Measurements from ENCODE around the gene CAMSAP2.

CAMSAP2 gene

GRCh38 chr1:200784576-200784975, 45.9 kb downstream of the CAMSAP2 start:
- no peaks in the 10 kb centered on the region for H3K9me3 ChIP-seq (ENCODE audit: control insufficient read depth, insufficient read depth, low read depth, low read length)
- TF ChIP-seq ZNF521 (tag by site-specific recombination; IDR thresholded peaks at IDR 0.05) (no peak), ZNF791 (tag by site-specific recombination; IDR thresholded peaks at IDR 0.05) (no peak), ZNF514 (tag by site-specific recombination; IDR thresholded peaks at IDR 0.05) (no peak), ZNF2 (tag by site-specific recombination; IDR thresholded peaks at IDR 0.05) (no peak), ZNF792 (tag by site-specific recombination; IDR thresholded peaks at IDR 0.05) (no peak), ZSCAN30 (tag by site-specific recombination; IDR thresholded peaks at IDR 0.05) (no peak), ZNF146 (tag by site-specific recombination; IDR thresholded peaks at IDR 0.05) (no peak), OSR2 (tag by site-specific recombination; IDR thresholded peaks at IDR 0.05) (no peak)
- TF ChIP-seq, protein P1, sequence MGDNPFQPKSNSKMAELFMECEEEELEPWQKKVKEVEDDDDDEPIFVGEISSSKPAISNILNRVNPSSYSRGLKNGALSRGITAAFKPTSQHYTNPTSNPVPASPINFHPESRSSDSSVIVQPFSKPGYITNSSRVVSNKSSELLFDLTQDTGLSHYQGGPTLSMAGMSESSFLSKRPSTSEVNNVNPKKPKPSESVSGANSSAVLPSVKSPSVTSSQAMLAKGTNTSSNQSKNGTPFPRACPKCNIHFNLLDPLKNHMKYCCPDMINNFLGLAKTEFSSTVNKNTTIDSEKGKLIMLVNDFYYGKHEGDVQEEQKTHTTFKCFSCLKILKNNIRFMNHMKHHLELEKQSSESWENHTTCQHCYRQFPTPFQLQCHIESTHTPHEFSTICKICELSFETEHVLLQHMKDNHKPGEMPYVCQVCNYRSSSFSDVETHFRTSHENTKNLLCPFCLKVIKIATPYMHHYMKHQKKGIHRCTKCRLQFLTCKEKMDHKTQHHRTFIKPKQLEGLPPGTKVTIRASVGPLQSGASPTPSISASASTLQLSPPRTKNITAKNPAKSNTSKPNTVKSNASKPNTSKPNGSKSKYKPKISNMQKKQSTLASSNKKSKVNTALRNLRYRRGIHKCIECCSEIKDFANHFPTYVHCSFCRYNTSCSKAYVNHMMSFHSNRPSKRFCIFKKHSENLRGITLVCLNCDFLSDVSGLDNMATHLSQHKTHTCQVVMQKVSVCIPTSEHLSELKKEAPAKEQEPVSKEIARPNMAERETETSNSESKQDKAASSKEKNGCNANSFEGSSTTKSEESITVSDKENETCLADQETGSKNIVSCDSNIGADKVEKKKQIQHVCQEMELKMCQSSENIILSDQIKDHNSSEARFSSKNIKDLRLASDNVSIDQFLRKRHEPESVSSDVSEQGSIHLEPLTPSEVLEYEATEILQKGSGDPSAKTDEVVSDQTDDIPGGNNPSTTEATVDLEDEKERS (tag by site-specific recombination; IDR thresholded peaks at IDR 0.05): no peak
- TF ChIP-seq, protein P2, sequence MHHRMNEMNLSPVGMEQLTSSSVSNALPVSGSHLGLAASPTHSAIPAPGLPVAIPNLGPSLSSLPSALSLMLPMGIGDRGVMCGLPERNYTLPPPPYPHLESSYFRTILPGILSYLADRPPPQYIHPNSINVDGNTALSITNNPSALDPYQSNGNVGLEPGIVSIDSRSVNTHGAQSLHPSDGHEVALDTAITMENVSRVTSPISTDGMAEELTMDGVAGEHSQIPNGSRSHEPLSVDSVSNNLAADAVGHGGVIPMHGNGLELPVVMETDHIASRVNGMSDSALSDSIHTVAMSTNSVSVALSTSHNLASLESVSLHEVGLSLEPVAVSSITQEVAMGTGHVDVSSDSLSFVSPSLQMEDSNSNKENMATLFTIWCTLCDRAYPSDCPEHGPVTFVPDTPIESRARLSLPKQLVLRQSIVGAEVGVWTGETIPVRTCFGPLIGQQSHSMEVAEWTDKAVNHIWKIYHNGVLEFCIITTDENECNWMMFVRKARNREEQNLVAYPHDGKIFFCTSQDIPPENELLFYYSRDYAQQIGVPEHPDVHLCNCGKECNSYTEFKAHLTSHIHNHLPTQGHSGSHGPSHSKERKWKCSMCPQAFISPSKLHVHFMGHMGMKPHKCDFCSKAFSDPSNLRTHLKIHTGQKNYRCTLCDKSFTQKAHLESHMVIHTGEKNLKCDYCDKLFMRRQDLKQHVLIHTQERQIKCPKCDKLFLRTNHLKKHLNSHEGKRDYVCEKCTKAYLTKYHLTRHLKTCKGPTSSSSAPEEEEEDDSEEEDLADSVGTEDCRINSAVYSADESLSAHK (tag by site-specific recombination; IDR thresholded peaks at IDR 0.05): no peak
- TF ChIP-seq, protein P3, sequence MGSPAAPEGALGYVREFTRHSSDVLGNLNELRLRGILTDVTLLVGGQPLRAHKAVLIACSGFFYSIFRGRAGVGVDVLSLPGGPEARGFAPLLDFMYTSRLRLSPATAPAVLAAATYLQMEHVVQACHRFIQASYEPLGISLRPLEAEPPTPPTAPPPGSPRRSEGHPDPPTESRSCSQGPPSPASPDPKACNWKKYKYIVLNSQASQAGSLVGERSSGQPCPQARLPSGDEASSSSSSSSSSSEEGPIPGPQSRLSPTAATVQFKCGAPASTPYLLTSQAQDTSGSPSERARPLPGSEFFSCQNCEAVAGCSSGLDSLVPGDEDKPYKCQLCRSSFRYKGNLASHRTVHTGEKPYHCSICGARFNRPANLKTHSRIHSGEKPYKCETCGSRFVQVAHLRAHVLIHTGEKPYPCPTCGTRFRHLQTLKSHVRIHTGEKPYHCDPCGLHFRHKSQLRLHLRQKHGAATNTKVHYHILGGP (tag by site-specific recombination; IDR thresholded peaks at IDR 0.05): no peak
- POLR2A ChIA-PET: no interaction called here
- 0 out of 2 replicates have a peak, but pooled peaks cover 7% of the 10 kb centered on the region for H3K4me1 ChIP-seq (ENCODE audit: control insufficient read depth, insufficient read depth, low read length)
- no peak overlapping the region for H3K4me3 ChIP-seq (ENCODE audit: low read depth, low read length)
- H3K36me3 ChIP-seq (ENCODE audit: control insufficient read depth in 2 of 2, insufficient read depth in 1 of 2, low read length in 2 of 2): peaks cover 10 to 19% of the 10 kb centered on the region in 2 experiments; a peak in 2 of 3 replicates
- CTCF ChIA-PET: no interaction called here
- no peak overlapping the region for H3K27ac ChIP-seq (ENCODE audit: extremely low read depth, low read depth, low read length)

DNA sequence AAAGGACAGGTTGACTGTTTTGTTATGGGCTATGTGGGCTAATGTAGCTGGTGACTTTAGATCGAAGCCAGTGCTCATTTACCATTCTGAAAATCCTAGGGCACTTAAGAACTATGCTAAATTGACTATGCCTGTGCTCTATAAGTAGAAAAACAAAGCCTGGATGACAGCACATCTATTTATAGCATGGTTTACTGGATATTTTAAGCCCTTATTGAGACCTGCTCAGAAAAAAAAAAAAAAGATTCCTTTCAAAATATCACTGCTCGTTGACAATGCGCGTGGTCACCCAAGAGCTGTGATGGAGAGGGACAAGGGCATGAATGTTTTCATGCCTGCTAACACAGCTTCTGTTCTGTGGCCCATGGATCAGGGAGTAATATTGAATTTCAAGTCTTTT, 48.1 kb downstream of the CAMSAP2 start:
- peaks cover 10 to 15% of the 10 kb centered on the region in 2 experiments; a peak in 2 of 3 replicates for H3K36me3 ChIP-seq (ENCODE audit: control insufficient read depth in 2 of 2, insufficient read depth in 1 of 2, low read length in 2 of 2)
- H3K4me3 ChIP-seq (ENCODE audit: low read depth, low read length): no peak overlapping the region
- ChIA-PET POLR2A (interaction anchor here (0.6 kb wide), 2 partner anchors 9 to 164 kb away, joined by 3 to 4 read pairs; no protein-coding TSS in a partner anchor), CTCF (interaction anchor here (0.6 to 1.0 kb wide), 3 partner anchors 10 to 66 kb away, joined by 3 read pairs; no protein-coding TSS in a partner anchor)
- no peaks in the 10 kb centered on the region for H3K9me3 ChIP-seq (ENCODE audit: control insufficient read depth, insufficient read depth, low read depth, low read length)
- TF ChIP-seq ZNF747 (tag by site-specific recombination; IDR thresholded peaks at IDR 0.05): no peak
- no peak for TF ChIP-seq ZNF843 (tag by site-specific recombination; IDR thresholded peaks at IDR 0.05)
- TF ChIP-seq KLF7 (tag by site-specific recombination; IDR thresholded peaks at IDR 0.05; ENCODE audit: borderline replicate concordance): no peak
- TF ChIP-seq, protein P4, sequence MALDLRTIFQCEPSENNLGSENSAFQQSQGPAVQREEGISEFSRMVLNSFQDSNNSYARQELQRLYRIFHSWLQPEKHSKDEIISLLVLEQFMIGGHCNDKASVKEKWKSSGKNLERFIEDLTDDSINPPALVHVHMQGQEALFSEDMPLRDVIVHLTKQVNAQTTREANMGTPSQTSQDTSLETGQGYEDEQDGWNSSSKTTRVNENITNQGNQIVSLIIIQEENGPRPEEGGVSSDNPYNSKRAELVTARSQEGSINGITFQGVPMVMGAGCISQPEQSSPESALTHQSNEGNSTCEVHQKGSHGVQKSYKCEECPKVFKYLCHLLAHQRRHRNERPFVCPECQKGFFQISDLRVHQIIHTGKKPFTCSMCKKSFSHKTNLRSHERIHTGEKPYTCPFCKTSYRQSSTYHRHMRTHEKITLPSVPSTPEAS (tag by site-specific recombination; IDR thresholded peaks at IDR 0.05): no peak
- TF ChIP-seq MZF1 (tag by site-specific recombination; IDR thresholded peaks at IDR 0.05; ENCODE audit: borderline replicate concordance): no peak
- no peak for TF ChIP-seq ZNF324 (tag by site-specific recombination; IDR thresholded peaks at IDR 0.05)
- no peak for TF ChIP-seq KLF16 (tag by site-specific recombination; IDR thresholded peaks at IDR 0.05)
- no peak for TF ChIP-seq ZNF530 (tag by site-specific recombination; IDR thresholded peaks at IDR 0.05; ENCODE audit: low read depth)
- H3K27ac ChIP-seq (ENCODE audit: extremely low read depth, low read depth, low read length): no peak overlapping the region
- H3K4me1 ChIP-seq (ENCODE audit: control insufficient read depth, insufficient read depth, low read length): no peaks in the 10 kb centered on the region
